D721Med (cell line): ENCODE measurements around the gene MGMT.

Experiments
- DNase-seq: peaks from one replicate; pipeline ENCODE4 v3.0.0; 2011; ENCODE audit warnings: low spot score; ENCODE audit not compliant: insufficient read length
- FAIRE-seq: peaks from 2 replicates; lab custom pipeline; 2011; peaks lifted over from hg19 to GRCh38; lab: Jason Lieb, UNC
- TF ChIP-seq, protein P1 (sequence below): IDR thresholded peaks from 2 replicates; pipeline ENCODE4 v1.5.1; 2012; ENCODE audit warnings: mild to moderate bottlenecking, control low read depth; ENCODE audit not compliant: insufficient read depth; ENCODE audit errors: missing control alignments

Gene MGMT

DNA sequence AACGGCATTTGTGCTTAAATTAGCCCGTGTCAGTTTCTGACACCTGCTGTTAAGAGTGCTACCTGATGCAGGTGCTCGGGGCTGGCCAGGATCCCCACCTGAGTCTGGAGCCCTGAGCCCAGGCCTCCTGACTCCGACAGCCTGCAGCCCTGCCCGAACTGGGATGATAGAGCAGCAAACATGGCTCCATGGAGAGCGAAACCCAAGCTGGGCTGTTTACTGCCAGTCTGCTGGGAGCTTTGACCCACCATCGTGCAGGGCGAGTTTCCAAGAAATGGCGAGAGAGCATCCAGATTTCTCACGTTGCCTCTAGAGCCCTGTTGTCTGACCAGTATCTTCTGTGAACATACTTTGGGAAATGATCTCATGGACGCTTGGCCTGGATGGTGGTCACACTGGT, 66.2 kb downstream of the MGMT start:
- DNase-seq (no peak), FAIRE-seq (no peak)
- TF ChIP-seq, protein P1, sequence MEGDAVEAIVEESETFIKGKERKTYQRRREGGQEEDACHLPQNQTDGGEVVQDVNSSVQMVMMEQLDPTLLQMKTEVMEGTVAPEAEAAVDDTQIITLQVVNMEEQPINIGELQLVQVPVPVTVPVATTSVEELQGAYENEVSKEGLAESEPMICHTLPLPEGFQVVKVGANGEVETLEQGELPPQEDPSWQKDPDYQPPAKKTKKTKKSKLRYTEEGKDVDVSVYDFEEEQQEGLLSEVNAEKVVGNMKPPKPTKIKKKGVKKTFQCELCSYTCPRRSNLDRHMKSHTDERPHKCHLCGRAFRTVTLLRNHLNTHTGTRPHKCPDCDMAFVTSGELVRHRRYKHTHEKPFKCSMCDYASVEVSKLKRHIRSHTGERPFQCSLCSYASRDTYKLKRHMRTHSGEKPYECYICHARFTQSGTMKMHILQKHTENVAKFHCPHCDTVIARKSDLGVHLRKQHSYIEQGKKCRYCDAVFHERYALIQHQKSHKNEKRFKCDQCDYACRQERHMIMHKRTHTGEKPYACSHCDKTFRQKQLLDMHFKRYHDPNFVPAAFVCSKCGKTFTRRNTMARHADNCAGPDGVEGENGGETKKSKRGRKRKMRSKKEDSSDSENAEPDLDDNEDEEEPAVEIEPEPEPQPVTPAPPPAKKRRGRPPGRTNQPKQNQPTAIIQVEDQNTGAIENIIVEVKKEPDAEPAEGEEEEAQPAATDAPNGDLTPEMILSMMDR: no peak

DNA sequence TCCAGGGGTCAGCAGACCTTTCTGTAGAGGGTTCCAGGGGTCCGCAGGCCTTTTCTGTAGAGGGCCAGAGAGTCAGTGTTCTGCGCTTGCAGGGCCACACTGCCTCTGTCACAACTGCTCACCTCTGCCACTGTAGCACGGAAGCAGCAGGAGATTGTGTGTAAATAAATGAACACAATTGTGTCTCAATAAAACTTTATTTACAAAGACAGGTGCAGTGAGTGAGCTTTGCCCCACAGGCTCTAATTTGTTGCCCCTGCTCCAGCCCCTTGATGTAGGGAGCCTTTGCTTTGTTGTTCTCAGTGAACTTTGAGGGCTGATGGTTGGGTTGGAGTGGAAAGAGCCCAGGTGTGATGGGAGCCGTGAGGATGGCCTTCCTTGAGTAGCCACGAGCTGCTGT, 67.8 kb downstream of the MGMT start:
- no peak for FAIRE-seq
- no peak for DNase-seq
- TF ChIP-seq, protein P1: no peak

DNA sequence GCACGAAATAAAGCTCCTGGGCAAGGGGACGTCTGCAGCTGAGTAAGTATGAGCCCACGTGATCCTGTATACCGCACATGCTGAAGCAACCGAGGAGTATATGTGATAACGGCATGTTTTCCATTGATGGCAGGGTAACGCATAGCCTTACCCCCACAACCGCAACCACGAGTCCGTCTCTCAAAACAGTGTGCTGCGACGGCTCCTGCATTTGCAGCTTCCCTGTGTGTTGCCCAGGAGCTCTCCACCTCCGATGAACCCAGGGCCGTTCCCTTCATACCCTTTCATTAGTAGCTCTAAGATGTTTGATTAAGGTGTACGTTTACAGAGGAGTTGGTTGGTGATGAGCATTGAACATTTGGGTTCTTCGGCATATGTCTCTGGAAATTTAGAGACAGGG, 69.3 kb downstream of the MGMT start:
- DNase-seq (no peak), FAIRE-seq (no peak)
- TF ChIP-seq, protein P1: no peak

DNA sequence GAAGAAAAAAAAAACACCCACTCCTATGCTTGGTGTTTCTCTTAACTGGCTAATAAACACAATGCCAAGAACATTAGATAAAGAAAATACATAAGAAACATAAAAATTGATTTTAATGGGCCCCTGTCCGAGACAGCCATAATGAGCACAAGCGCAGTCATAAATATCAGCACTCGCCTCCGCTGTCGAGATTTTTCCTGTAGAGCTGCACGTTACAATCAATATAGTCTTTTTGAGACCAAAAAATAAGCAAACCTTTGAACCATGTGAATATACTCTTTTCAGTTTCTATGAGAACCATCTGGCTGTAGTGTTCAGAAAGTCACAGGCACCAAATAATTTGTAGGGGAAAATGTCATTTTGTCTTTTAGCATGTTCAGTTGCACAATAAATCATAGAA, 70.1 kb downstream of the MGMT start:
- TF ChIP-seq, protein P1: no peak
- no peak for DNase-seq
- FAIRE-seq: no peak

DNA sequence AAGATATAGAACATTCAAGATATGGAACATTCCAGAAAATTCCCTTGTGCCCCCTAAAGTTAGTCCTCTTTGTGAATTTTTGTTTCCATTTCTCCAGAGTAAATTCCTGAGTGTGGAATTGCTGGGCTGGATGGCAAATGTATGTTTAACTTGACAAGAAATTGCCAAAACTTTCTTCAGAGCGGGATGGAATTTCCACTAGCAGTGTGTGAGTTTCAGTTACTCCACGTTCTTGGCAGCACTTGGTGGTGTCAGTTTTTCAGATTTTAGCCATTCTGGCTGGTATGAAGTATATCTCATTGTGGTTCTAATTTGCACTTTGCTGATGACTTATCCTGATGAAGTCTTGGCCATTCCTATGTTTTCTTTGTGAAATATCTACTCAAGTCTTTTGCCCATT, 71.2 kb downstream of the MGMT start:
- DNase-seq: no peak
- no peak for FAIRE-seq
- TF ChIP-seq, protein P1: no peak

DNA sequence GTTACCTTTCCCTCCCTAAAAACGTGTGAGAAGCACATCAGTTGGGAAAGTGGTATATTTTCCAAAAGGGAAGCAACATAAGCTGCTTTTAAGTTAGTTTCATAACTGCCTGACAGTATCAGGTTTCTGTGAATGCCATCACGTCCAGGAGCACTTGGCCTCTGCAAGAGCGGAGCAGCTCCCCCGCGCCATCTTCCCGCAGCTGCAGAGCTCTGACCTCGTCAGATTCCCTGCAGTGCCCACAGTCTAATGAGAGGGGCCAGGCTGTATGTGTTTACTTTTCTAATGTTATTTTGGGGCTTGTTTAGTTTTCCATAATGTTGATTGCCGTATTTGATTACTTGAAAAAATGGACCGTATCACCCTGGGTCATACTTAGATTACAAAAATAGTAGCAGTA, 74.2 kb downstream of the MGMT start:
- TF ChIP-seq, protein P1: no peak

DNA sequence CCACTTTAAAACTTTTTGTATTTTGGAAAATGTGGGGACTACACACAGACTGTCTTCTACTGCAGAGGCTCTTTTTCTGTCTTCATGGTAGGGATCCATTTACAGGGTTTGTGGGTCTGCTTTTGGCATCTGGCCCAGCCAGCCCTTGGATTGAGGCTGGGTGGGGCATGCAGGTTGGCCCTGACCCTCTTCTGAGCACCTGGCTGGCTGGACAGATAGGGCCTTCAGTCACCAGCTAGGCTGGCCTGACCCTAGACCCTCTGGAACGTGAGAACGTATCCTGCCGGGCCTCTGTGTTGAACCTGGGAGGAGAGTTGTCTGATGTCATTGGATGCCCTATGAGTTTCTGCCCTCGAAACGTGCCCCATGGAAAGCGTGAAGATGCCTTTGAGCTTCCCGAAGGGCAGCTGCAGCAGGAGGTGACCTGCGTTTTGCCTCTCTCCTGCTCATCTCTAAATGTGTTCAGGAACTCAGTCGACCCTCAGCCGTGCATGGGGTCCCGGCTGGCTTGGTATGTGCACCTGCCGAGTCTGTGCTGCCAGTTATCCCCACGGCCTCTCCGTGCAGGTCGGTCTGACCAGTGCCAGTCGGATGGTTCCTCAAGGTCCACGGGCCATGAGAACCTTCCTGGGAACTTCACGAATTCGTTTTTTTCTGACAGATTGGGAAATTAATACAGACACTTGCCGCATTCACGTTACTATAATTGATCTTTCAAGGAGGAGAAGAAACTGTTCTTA, 74.9 kb downstream of the MGMT start:
- TF ChIP-seq, protein P1: no peak
- FAIRE-seq (no peak), DNase-seq (no peak)

More for the DNA sequence above, 74.2 kb downstream of the MGMT start:
- FAIRE-seq (no peak), DNase-seq (no peak)
